Cardiac septum (tissue), 1 donor: ENCODE measurements around the gene GSTCD. TPM values are rescaled to one million over a fixed set of nuclear protein-coding genes. Genes with fewer than 3 reads are reported as not detected.
"Not testable (repeated sequence)": the region's sequence is repeated elsewhere in the genome, so short reads cannot be mapped to it uniquely, and the experiment has no call there.

Experiments used
- DNase-seq: peaks from one replicate; pipeline ENCODE4 v3.0.0-alpha.2; 2020; ENCODE audit warnings: low spot score
- intact Hi-C: fragments of 100-400 bp; cut with DNase I; formaldehyde crosslinking; loops from one replicate; pipeline ENCODE4 v1.14.0; 2022
- total RNA-seq: library from RNA; stranded (reverse); fragmentation: NEBNext Ultra II Directional; extraction: Animal tissue kit (Norgen Biotek cat#: 25700); gene quantifications from one replicate; pipeline ENCODE4 v1.2.1, GENCODE V29; 2021
- donor health status: DM: no; HTN: no; CAD: no.

Gene GSTCD
- total RNA-seq, 1 donor from 2014 or later, result 4.8 TPM

DNA sequence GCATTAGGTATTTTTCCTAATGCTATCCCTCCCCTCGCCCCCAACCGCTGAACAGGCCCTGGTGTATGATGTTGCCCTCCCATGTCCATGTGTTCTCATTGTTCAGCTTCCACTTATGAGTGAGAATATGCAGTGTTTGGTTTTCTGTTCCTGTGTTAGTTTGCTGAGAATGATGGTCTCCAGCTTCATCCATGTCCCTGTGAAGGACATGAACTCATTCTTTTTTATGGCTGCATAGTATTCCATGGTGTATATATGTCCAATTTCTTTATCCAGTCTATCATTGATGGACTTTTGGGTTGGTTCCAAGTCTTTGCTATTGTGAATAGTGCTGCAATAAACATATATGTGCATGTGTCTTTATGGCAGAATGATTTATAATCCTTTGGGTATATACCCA, 143.6 kb downstream of the GSTCD start:
- DNase-seq, intact Hi-C loops: not testable (repeated sequence)

DNA sequence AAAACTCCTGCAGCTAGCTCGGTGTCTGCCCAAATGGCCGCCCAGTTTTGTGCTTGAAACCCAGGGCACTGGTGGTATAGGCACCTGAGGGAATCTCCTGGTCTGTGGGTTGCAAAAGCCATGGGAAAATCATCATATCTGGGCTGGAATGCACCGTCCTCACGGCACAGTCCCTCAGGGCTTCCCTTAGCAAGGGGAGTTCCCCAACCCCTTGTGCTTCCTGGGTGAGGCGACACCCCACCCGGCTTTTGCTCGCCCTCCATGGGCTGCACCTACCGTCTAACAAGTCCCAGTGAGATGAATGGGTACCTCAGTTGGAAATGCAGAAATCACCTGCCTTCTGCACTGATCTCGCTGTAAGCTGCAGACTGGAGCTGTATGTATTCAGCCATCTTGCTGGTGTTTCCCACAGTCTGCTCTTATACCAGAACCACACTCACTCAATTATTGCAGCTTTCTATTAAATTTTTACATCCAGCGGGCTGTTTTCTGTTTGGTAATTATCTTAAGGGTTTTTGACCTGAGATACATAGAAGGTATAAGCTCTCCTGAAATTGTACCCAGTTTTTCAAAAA, 150.0 kb downstream of the GSTCD start:
- intact Hi-C loops, result no loop called here
- no peak for DNase-seq

DNA sequence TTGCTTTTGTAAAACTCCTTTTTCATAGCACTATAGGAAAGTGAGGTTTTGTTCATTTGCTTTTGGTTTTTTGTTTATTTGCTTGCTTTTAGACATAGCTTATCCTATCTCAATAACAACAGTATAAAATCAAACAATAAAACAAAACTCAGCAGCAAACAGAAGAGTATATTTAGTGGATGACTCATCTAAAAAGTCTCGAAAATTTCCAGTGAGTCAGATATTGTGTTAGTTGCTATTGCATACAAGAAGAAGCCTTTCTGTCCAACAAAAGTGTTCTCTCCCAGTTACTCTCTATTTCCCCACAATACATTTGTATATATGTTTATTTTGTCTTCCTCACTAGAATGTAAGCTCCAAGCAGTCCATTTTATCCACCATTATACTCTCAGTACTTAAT, 150.6 kb downstream of the GSTCD start:
- intact Hi-C loops, result no loop called here
- DNase-seq, result no peak

GRCh38 chr4:105870963-105871362, 162.4 kb downstream of the GSTCD start:
- no peak for DNase-seq
- intact Hi-C loops, result no loop called here

DNA sequence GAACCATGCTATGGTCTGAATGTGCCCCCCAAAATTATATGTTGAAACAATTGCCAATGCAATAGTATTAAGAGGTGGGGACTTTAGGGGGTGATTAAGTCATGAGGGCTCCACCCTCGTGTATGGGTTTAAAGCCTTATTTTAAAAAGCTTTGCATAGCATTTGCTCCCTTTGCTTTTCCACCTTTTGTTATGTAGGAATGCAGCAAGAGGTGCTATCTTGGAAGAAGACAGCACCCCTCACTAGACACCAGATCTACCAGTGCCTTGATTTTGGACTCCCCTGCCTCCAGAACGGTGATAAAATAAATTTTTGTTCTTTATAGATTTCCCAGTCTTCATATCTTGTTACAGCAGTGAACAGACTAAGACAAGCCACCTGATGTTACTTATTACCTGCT, 163.4 kb downstream of the GSTCD start:
- intact Hi-C loops, result no loop called here
- DNase-seq, result no peak

- intact Hi-C loops, result no loop called here
- no peak for DNase-seq
Measured at GRCh38 chr4:105875233-105875632, 166.6 kb downstream of the GSTCD start.

DNA sequence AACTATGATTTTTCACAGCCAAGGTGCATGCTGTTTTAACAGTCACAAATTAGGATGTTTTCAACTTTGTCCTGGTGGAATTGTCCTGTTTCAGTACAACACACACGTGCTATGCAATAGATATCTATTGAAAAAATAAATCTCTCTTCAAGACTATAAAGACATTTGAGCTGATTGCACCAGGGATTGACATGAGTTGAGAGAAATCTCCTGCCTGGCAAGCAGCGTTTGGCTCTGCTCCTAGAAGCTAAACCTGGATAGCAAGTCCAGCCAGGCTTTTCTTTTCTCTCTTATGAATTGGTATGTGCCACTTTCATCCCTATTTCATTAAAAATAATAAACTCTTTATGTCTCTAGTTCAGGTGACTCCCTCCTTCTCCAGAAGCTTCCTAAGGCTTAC, 170.1 kb downstream of the GSTCD start:
- no peak for DNase-seq
- intact Hi-C loops, result no loop called here

DNA sequence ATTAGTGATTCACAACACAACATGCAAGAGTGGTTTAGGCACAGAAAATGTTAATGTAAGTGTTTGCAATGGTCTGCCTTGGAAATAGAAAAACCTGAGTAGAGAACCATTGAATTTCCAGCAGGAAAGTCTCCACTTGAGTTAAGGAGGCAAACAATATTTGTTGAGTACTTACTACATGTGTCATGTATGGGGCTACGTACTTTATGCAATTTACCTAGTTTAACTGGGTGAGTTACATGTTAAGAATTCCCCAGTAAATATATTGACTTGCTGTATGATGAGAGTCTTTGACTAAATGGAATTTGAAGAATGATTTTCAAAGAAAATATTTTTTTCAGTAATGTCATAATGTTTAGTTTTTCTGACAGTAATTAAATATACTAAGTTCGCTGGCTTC, 178.9 kb downstream of the GSTCD start:
- DNase-seq, result no peak
- intact Hi-C loops, result no loop called here

- intact Hi-C loops, result no loop called here
- DNase-seq, result no peak
Measured at GRCh38 chr4:105894660-105895582, 186.3 kb downstream of the GSTCD start, which contains the start of gene NPNT. NPNT (plus strand) TSS chr4:105895471; CDS start chr4:105895653, 182 bp downstream.

DNA sequence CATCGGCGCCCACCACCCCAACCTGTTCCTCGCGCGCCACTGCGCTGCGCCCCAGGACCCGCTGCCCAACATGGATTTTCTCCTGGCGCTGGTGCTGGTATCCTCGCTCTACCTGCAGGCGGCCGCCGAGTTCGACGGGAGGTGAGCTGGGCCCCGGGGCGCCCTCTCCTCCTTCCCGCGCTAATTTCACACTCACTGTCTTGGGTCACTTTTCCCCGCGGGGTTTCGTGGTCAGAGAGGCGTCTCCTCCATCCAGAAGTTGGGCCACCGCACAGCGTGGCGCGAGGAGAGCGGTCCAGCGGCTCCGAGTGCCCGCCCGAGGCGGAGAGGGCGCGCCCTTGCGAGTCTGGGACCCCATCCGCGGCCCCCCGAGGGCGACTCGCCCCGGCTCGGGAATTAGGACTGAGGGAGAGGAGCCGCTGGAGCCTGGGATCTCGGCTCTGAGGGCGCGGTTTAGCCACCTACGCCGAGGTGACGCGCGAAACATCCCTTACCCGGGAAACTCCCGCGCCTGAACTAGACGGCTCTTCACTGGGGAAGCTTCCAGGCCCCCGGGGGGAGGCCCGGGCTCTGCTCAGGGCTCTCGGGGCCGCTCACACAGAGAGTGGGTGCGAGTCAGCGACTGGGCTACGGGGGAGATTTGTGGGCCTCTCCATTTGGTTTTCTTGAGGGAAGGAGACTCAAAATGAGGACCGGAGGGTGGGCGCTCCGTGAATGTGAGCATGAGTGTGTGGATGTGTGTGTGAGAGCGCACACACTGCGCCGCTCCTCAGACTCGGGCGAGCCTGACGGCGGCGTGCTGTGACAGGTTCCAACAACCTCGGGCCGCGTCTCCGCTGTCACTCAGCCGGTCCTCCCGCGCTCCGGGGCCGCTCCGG, 187.2 kb downstream of the GSTCD start:
- DNase-seq, result no peak
- intact Hi-C loops, result no loop called here

GRCh38 chr4:105896461-105896942, 187.9 kb downstream of the GSTCD start:
- intact Hi-C loops, result no loop called here

More at GRCh38 chr4:105896461-105896942, 187.9 kb downstream of the GSTCD start:
- DNase-seq, result no peak

Other genes with a start within 250 kb of the GSTCD start
- 81.6 TPM for gene PPA2, start 234.7 kb upstream of the GSTCD start, total RNA-seq
- gene ARHGEF38, start 156.2 kb upstream of the GSTCD start, total RNA-seq, result not detected
- gene INTS12, start 95 bp upstream of the GSTCD start, total RNA-seq, result 19.3 TPM
- gene NPNT, start 186.7 kb downstream of the GSTCD start, total RNA-seq, result 11.1 TPM